Neural cell (in vitro differentiated cells): ENCODE measurements around the gene PIK3CG.

ENCODE experiments used
- CTCF ChIP-seq: fragments of 450-650 bp; IDR thresholded peaks from 2 replicates; pipeline ENCODE4 v1.5.1; 2014; ENCODE audit warnings: antibody characterized with exemption, mild to moderate bottlenecking, moderate library complexity; ENCODE audit not compliant: poor library complexity, severe bottlenecking
- EP300 ChIP-seq: fragments of 450-650 bp; conservative IDR thresholded peaks from 2 replicates; pipeline ENCODE4 v1.6.1; 2014; ENCODE audit warnings: antibody characterized with exemption, mild to moderate bottlenecking, moderate library complexity; ENCODE audit not compliant: poor library complexity, severe bottlenecking
- EZH2 ChIP-seq: fragments of 200-600, 300-800 bp; shearing (Covaris generic), sonication (generic); IDR thresholded peaks from 2 replicates; pipeline ENCODE4 v1.6.1; 2014; ENCODE audit warnings: antibody characterized with exemption, low read length, borderline replicate concordance, mild to moderate bottlenecking; ENCODE audit not compliant: insufficient read depth, poor library complexity, severe bottlenecking
- MXI1 ChIP-seq: fragments of 450-650 bp; conservative IDR thresholded peaks from 2 replicates; pipeline ENCODE4 v1.6.1; 2014; ENCODE audit warnings: antibody characterized with exemption, mild to moderate bottlenecking; ENCODE audit not compliant: poor library complexity, severe bottlenecking
- POLR2AphosphoS5 ChIP-seq: IDR thresholded peaks from 2 replicates; pipeline ENCODE4 v1.6.1; 2012
- RAD21 ChIP-seq: fragments of 450-650 bp; conservative IDR thresholded peaks from 2 replicates; pipeline ENCODE4 v1.6.1; 2014; ENCODE audit warnings: antibody characterized with exemption, mild to moderate bottlenecking, moderate library complexity
- TAF1 ChIP-seq: IDR thresholded peaks from 2 replicates; pipeline ENCODE4 v1.6.1; 2012; ENCODE audit warnings: low read depth

GRCh38 chr7:106855540-106856132 is 9.4 kb upstream of the PIK3CG start:
- TF ChIP-seq TAF1, result no peak
- no peak for TF ChIP-seq CTCF
- no peak for TF ChIP-seq MXI1
- TF ChIP-seq RAD21, result no peak
- no peak for TF ChIP-seq EP300
- no peak for TF ChIP-seq POLR2AphosphoS5
- TF ChIP-seq EZH2, result no peak
